ENCODE results near the gene XCL1. TPM values are rescaled to one million over a fixed set of nuclear protein-coding genes. Genes with fewer than 3 reads are reported as not detected.

XCL1 gene
- total and polyA plus RNA-seq, 10 of the 15 experiments (the other 5 are each of a cell fraction or from before 2014, with no cell fraction given): 0.68 to 1,222 (median 12.2) TPM

- TF ChIP-seq ZBTB40 (IDR thresholded peaks at IDR 0.05; ENCODE audit: borderline replicate concordance): no peak
- no peak for TF ChIP-seq TARDBP (IDR thresholded peaks at IDR 0.05; ENCODE audit: borderline replicate concordance)
- TF ChIP-seq CHD2 (IDR thresholded peaks at IDR 0.05; ENCODE audit: borderline replicate concordance, low read depth, low read length): no peak
- TF ChIP-seq NR2C1 (IDR thresholded peaks at IDR 0.05): no peak; the same call in 1 of the 2 replicates
- no peak for TF ChIP-seq CREB1 (IDR thresholded peaks at IDR 0.05; ENCODE audit: low read depth)
- TF ChIP-seq ETV6 (conservative IDR thresholded peaks at IDR 0.05 in 1 of 2, IDR thresholded peaks at IDR 0.05 in 1 of 2; ENCODE audit: borderline replicate concordance in 1 of 2, low read depth in 1 of 2): no peak
- peak; percentile 95 for TF ChIP-seq DPF2 (IDR thresholded peaks at IDR 0.05)
- peak; percentile 48; the same call in 1 of the 2 replicates for TF ChIP-seq BMI1 (IDR thresholded peaks at IDR 0.05; ENCODE audit: borderline replicate concordance)
- no peak for TF ChIP-seq BCLAF1 (IDR thresholded peaks at IDR 0.05)
- peak; percentile 33; the same call in 1 of the 2 replicates for TF ChIP-seq LARP7 (IDR thresholded peaks at IDR 0.05)
- peak; percentile 77 for TF ChIP-seq RELB (IDR thresholded peaks at IDR 0.05; ENCODE audit: low read depth)
- TF ChIP-seq GATAD2B (conservative IDR thresholded peaks at IDR 0.05; ENCODE audit: low read depth): peak; percentile 97
- TF ChIP-seq ZNF274 (IDR thresholded peaks at IDR 0.05; ENCODE audit: insufficient read depth, insufficient read length): no peak
- TF ChIP-seq STAT3 (IDR thresholded peaks at IDR 0.05; ENCODE audit: low read depth, low read length): no peak
- TF ChIP-seq BACH1 (IDR thresholded peaks at IDR 0.05; ENCODE audit: borderline replicate concordance): no peak; the same call in 1 of the 2 replicates
- TF ChIP-seq ELK1 (IDR thresholded peaks at IDR 0.05; ENCODE audit: low read depth, low read length): no peak
- TF ChIP-seq IKZF1 (conservative IDR thresholded peaks at IDR 0.05): peak; percentile 96
- TF ChIP-seq MYB (IDR thresholded peaks at IDR 0.05; ENCODE audit: borderline replicate concordance, low read depth, low read length): no peak
- no peak for TF ChIP-seq TBL1XR1 (IDR thresholded peaks at IDR 0.05; ENCODE audit: low read depth, low read length)
- peak; percentile 33 for TF ChIP-seq KLF5 (IDR thresholded peaks at IDR 0.05; ENCODE audit: partially characterized antibody)
These were observed 22.5 kb upstream of the XCL1 start (continued) for GRCh38 chr1:168553680-168554553.
